ENCODE data around the gene DVL1. TPM values are rescaled to one million over a fixed set of nuclear protein-coding genes. Genes with fewer than 3 reads are reported as not detected.

DVL1 gene
- total RNA-seq, 1 experiment from 2014 or later = 91.4 TPM

- Mint-ChIP-seq H3K27me3 (ENCODE audit: low read depth) (no peaks in the 10 kb centered on the region), H3K4me3 (no peak overlapping the region), H3K27ac (no peak overlapping the region), H3K4me1 (peaks cover 4% of the 10 kb centered on the region; the same call in 1 of the 2 replicates), H3K9me3 (no peaks in the 10 kb centered on the region), H3K36me3 (no peaks in the 10 kb centered on the region)
- POLR2A ChIA-PET = no interaction called here
- DNase-seq (ENCODE audit: low spot score) (peak; percentile 10), ATAC-seq (no peak)
- TF ChIP-seq ELF4 (CRISPR knock-in tag; IDR thresholded peaks at IDR 0.05; ENCODE audit: low read depth) (no peak), ATF3 (CRISPR knock-in tag; conservative IDR thresholded peaks at IDR 0.05) (no peak), GTF2I (CRISPR knock-in tag; conservative IDR thresholded peaks at IDR 0.05) (no peak), RORB (CRISPR knock-in tag; IDR thresholded peaks at IDR 0.05) (no peak), NFE2L1 (CRISPR knock-in tag; IDR thresholded peaks at IDR 0.05) (no peak), E2F5 (CRISPR knock-in tag; IDR thresholded peaks at IDR 0.05) (no peak), CBFB (CRISPR knock-in tag; IDR thresholded peaks at IDR 0.05; ENCODE audit: low read depth) (no peak), ERG (CRISPR knock-in tag; IDR thresholded peaks at IDR 0.05) (no peak), ZNF425 (CRISPR knock-in tag; conservative IDR thresholded peaks at IDR 0.05) (no peak), TEAD1 (CRISPR knock-in tag; IDR thresholded peaks at IDR 0.05) (no peak), NFYB (CRISPR knock-in tag; conservative IDR thresholded peaks at IDR 0.05; ENCODE audit: low read depth) (no peak), CDX4 (CRISPR knock-in tag; IDR thresholded peaks at IDR 0.05; ENCODE audit: borderline replicate concordance) (no peak), ZMAT4 (CRISPR knock-in tag; IDR thresholded peaks at IDR 0.05) (no peak), USF2 (CRISPR knock-in tag; IDR thresholded peaks at IDR 0.05) (no peak), GRHL2 (CRISPR knock-in tag; IDR thresholded peaks at IDR 0.05; ENCODE audit: insufficient replicate concordance, severe bottlenecking) (no peak), AFF4 (CRISPR knock-in tag; IDR thresholded peaks at IDR 0.05; ENCODE audit: borderline replicate concordance) (no peak), EMX1 (CRISPR knock-in tag; IDR thresholded peaks at IDR 0.05) (no peak), ZNF396 (CRISPR knock-in tag; IDR thresholded peaks at IDR 0.05; ENCODE audit: borderline replicate concordance) (no peak), MXD4 (CRISPR knock-in tag; IDR thresholded peaks at IDR 0.05; ENCODE audit: borderline replicate concordance) (no peak), PRDM15 (CRISPR knock-in tag; IDR thresholded peaks at IDR 0.05) (no peak)
- CTCF ChIA-PET = interaction anchor here (0.6 to 1.8 kb wide), 2 partner anchors 8 to 40 kb away, joined by 8 read pairs; partner anchors contain the start of gene C1QTNF12
Observed at GRCh38 chr1:1287288-1288110, 61.7 kb downstream of the DVL1 start.

All from WTC11 (cell line).